ENCODE data around the gene PDE9A. TPM values are rescaled to one million over a fixed set of nuclear protein-coding genes. Genes with fewer than 3 reads are reported as not detected.

Gene PDE9A
- total RNA-seq, 1 experiment from 2014 or later, result 44.8 TPM

GRCh38 chr21:42797522-42797921 lies 144.1 kb downstream of the PDE9A start:
- CTCF ChIA-PET, result no interaction called here
- H3K4me1 Mint-ChIP-seq, result peaks cover 64% of the 10 kb centered on the region
- DNase-seq (ENCODE audit: low spot score) (no peak), ATAC-seq (peak; percentile 25; the same call in 1 of the 2 replicates)
- H3K27ac Mint-ChIP-seq, result peak overlapping the region; percentile 42; the same call in 1 of the 2 replicates
- no peaks in the 10 kb centered on the region; the same call in 1 of the 2 replicates for H3K27me3 Mint-ChIP-seq (ENCODE audit: low read depth)
- H3K9me3 Mint-ChIP-seq, result no peaks in the 10 kb centered on the region
- H3K36me3 Mint-ChIP-seq, result peaks cover 16% of the 10 kb centered on the region
- H3K4me3 Mint-ChIP-seq, result no peak overlapping the region
- POLR2A ChIA-PET, result no interaction called here
- no peak for TF ChIP-seq CDX4 (CRISPR knock-in tag; IDR thresholded peaks at IDR 0.05; ENCODE audit: borderline replicate concordance)
- no peak for TF ChIP-seq AFF4 (CRISPR knock-in tag; IDR thresholded peaks at IDR 0.05; ENCODE audit: borderline replicate concordance)
- no peak for TF ChIP-seq NFYB (CRISPR knock-in tag; conservative IDR thresholded peaks at IDR 0.05; ENCODE audit: low read depth)
- no peak for TF ChIP-seq ETV6 (CRISPR knock-in tag; IDR thresholded peaks at IDR 0.05)
- no peak for TF ChIP-seq HMGXB4 (CRISPR knock-in tag; IDR thresholded peaks at IDR 0.05)
- no peak for TF ChIP-seq NR1H2 (CRISPR knock-in tag; IDR thresholded peaks at IDR 0.05)
- no peak for TF ChIP-seq USF2 (CRISPR knock-in tag; IDR thresholded peaks at IDR 0.05)
- no peak for TF ChIP-seq ZSCAN18 (CRISPR knock-in tag; IDR thresholded peaks at IDR 0.05)
- TF ChIP-seq ZNF281 (CRISPR knock-in tag; IDR thresholded peaks at IDR 0.05), result no peak
- TF ChIP-seq ZNF396 (CRISPR knock-in tag; IDR thresholded peaks at IDR 0.05; ENCODE audit: borderline replicate concordance), result no peak
- TF ChIP-seq CREM (CRISPR knock-in tag; IDR thresholded peaks at IDR 0.05), result no peak
- TF ChIP-seq USF1 (CRISPR knock-in tag; IDR thresholded peaks at IDR 0.05), result no peak
- no peak for TF ChIP-seq TP53 (CRISPR knock-in tag; IDR thresholded peaks at IDR 0.05)
- no peak for TF ChIP-seq GABPB1 (CRISPR knock-in tag; IDR thresholded peaks at IDR 0.05)
- TF ChIP-seq ARID4B (CRISPR knock-in tag; IDR thresholded peaks at IDR 0.05; ENCODE audit: borderline replicate concordance), result no peak
- no peak for TF ChIP-seq NFE2L1 (CRISPR knock-in tag; IDR thresholded peaks at IDR 0.05)
- TF ChIP-seq PRDM15 (CRISPR knock-in tag; IDR thresholded peaks at IDR 0.05), result no peak

All from WTC11 (cell line).